GM12891 (cell line): ENCODE data around the gene AFG3L2.

Experiments used
- POLR2A ChIP-seq: IDR thresholded peaks from 2 replicates; pipeline ENCODE4 v1.6.1; 2011; ENCODE audit warnings: low read depth, low read length, control low read depth
- SPI1 ChIP-seq: IDR thresholded peaks from 2 replicates; pipeline ENCODE4 v1.6.1; 2011; ENCODE audit warnings: low read depth, low read length, control low read depth

GRCh38 chr18:12366784-12367183, 10.2 kb downstream of the AFG3L2 start:
- TF ChIP-seq POLR2A (no peak), SPI1 (no peak)
